Mucosa of gallbladder (tissue), 1 donor: ENCODE data around the gene LRRC4B. TPM values are rescaled to one million over a fixed set of nuclear protein-coding genes. Genes with fewer than 3 reads are reported as not detected.
A peak's percentile ranks its signal among the peaks of the same experiment; 100 is the strongest.
"Not testable (repeated sequence)": the region's sequence is repeated elsewhere in the genome, so short reads cannot be mapped to it uniquely, and the experiment has no call there.

Experiments
- DNase-seq: peaks from one replicate; pipeline ENCODE4 v3.0.0-alpha.2; 2020; ENCODE audit warnings: low spot score
- total RNA-seq: library from RNA; stranded (reverse); gene quantifications from one replicate; pipeline ENCODE4 v1.2.1, GENCODE V29; 2021
- donor health status: DM: no; HTN: no; CAD: no.

The LRRC4B gene
- total RNA-seq, 1 donor from 2014 or later = 3.5 TPM

DNA sequence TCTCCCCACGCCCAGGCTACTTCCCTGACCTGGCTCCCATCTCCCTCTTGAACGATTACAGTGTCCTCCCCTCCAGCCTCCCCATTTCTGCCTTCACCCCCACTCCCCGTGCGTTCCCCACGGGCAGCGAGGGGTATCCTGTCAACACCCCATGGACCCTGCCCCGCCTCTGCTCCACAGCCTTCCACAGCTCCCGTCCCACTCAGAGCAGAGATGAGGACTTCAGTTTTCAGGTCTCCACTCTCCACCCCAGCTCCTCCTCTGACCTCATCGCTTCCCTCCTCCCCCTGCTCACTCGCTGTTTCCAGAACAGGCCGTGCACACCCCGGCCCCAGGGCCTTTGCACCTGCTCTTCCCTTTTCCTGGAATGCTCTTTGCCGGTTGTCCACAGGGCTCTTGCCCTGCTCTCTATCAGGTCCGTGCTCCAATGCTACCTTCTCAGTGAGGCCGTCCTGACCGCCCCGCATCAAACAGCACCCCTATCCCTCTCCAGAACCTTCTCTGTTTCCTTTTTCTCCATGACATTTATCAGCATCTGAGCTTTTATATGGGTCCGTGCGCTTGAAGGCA, 15.0 kb downstream of the LRRC4B start:
- no peak for DNase-seq

DNA sequence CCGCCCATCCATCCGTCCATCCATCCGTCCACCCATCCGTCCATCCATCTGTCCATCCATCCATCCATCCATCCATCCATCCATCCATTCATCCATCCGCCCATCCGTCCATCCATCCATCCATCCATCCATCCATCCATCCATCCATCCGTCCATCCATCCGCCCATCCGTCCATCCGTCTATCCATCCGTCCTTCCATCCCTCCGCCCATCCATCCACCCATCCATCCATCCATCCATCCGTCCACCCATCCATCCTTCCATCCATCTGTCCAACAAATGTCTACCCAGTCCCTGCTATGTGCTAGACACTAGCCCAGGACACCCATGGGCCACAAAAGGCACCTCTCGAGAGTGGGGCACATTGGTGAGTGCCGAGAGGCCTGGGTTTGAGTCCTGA, 15.7 kb downstream of the LRRC4B start:
- DNase-seq = no peak

DNA sequence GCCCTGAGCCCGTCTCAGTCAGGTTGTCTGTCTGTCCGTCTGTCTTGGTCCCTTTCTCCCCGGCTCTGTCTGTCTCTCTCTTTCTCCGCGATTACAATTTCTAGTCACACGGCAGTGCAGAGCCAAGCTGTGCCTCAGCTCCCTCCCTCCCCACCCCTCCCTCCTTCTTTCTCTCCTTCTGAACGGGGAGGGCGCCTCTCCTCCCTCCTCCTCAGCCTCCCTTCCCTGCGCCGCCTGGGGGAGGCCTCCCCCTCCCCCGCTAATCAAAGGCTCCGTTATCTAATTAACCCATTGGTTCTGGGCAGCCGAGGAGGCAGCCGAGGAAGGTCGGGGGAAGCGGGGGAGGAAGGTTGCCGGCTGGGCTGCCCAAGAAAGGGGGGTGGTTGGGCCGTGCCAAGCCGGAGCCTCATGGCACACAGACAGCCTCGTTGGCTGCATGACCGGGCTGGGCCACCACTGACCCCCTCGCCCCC, 16.5 kb downstream of the LRRC4B start:
- no peak for DNase-seq

DNA sequence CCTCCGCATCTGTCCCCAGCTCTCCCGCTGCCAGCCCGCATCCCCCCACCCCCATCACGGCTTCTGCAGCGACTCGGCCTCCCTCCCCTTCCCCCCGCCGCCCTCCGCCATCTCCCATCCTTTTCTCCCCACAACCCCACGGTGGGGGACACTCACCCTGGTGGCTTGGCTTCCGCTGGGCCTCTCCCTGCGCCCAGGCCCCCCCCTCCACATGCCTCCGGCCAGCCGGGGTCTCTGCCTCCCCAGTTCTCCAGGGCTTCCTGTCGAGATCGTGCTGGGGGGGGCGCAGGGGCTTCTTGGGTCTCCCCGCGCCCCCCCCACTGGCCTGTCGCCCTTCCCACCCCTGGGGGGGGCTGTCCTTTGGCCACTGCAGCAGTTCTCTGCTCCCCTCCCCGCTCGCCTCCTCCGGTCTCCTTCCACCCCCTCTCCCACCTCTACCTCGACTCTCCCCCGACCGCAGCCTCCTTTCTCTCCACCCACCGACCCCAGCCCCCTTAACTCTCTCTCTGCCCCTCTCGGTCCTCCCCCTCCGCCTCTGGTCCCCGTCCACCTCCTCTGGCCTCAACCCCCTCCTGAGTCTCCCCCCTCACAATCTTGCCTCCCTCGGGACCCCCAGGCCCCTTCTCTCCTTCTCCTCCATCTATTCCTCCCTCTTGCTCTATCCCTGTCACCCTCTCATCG, 17.1 kb downstream of the LRRC4B start:
- no peak for DNase-seq

DNA sequence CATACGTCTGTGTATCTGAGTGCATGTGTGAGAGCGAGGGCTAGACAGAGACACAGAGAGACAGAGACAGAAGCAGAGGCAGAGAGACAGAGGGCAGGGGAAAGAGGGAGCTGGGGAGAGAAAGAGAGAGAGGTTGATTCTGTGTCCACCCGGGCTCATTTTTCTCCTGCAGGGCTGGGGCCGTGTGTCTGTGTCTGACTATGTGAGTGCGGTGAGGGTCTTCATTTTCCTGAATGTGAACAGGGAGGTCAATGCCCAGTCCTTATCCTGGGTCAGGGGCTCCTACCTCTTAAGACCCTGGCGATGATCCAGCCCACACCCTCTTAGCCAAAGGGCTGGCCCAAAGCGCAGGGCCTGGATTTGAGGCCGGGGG, 17.7 kb downstream of the LRRC4B start:
- no peak for DNase-seq

DNA sequence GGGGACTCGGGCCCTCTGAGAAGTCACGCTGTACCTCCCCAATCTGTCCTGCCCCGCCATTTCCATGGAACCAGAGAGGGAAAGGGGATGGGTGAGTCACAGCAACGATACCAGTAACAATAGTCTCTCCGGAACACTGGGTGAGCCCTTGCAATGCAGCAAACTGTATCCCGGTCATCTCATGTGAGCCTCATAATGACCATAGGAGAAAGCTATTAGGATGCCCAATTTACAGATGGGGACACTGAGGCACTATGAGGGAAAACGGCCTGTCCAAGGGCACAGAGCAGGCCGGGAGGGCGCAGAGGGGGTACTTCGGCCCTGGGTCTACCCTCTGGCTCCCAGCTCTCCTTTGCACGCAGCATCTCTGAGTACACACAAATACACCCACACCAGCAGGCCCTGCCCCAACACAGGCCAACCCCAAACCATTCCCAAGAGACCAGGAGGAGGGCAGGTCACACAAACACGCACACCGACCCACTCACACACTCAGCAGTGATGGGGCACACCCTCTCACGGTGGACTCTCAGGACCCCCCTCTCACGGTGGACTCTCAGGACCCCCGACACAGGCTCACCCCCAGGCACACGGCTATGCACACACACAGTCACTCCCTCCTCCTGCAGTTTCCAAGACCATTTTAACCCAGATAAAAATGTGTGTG, 18.2 kb downstream of the LRRC4B start:
- no peak for DNase-seq

DNA sequence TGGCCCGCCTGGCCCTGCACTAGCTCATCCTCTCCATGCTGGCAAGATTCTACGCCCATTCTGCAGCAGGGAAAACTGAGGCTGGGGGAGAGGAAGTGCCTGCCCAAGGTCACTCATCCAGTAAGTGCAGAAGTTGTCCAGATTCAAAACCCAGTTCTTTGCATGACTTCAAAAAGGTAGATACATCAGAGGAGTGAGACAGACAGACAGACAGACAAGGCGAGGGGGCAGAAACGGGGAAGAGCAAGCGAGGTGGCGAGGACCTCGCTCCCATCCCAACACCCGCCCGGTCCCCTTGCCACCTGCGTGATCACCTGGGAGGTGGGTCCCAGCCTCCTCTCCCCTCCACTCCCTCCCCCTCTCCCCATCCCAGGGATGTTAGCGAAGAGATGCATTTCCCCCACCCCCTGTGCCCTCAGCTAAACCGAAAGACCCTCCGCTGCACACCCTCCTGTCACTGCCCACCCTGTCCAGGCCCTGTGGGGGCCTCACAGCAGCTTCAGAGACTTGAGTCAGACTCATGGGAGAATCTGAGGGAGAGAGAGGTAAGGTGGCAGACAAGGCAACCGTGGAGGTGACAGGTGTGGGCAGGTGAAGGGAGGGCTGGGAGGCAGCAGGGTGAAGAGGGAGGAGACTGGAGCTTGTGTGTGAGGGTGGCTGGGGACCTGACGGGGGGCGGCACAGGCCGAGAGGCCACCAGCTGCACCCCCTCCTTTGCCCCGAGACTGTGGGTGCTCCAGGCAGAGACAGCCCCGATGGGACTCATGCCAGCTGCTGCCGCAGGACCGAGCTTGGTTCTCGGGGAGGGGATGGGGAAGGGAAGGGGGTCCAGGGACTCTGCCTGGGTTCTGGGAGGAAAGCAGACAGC, 18.9 kb downstream of the LRRC4B start:
- no peak for DNase-seq

DNA sequence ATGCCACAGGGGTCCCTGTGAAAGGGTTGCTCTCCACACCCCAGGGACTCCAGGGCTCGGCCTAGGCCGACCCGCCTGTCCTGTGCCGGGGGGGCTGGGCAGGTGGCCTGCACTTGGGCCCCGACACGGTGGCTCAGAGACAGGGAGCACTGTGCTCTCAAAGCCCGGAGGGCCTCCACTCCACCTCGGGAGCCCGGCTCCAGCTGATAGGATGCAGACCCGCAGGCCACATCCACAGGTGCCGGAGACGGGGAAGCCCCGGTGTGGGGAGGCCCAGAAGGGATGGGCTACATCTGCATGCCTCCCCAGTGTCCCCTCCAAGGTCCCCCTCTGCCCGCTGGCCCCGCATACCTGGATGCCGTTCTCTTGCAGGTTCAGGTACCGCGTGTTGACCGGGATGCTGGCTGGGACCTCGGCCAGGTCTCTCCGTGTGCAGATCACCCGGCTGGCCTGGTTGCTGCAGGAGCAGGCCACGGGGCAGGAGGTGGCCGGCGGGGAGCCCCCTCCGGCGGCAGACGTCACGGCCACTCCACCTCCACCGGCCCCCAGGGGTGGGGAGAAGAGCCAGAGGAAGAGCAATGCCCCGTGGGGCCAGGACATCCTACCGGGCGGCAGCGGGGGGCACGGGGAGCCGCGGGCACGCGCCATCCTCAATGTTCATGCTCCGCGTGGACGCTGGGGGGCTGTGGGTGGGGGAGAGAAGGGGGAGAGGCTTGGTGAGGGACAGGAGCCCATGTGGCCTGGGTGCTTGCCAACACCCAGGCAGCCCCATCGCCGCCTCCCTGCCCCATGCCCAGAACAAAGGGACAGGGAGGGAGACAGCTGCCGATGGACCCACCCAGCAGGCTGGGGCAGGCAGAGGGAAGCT, 19.8 kb downstream of the LRRC4B start:
- no peak for DNase-seq

DNA sequence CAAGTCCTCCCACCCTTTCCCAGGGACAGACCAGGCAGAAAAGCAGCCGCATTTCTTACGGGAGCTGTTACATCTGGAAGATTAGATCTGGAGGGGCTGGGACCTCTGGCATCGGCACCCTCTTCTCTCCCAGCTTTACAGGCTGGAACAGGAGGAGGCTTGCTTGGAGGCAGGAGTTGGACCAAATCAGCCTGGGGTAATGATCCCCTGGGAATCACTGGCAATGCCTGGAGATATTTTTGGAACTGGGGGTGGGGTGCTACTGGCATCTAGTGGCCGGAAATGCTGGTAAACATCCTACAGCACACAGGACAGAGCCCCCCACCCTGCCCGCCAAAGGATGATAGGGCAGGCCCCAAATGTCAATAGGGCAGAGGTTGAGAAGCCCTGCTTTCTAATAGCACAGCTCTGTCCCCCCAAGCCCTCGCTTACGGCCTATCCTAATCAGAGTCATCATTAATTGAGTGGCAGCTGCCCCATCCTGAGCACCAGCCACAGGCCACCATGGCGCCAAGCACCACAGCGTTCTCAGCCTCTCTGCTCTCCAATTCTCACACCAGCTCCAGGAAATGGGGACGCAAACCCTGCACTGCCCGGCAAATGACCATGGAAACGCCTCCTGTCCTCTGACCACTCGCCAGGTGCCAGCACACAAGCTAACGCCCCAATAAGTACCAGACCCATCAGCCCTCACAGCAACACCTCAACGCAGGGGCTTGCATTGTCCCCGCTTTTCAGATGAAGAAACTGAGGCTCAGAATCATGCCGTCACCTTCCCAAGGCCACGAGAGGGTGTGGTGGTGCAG, 20.6 kb downstream of the LRRC4B start:
- DNase-seq = no peak

DNA sequence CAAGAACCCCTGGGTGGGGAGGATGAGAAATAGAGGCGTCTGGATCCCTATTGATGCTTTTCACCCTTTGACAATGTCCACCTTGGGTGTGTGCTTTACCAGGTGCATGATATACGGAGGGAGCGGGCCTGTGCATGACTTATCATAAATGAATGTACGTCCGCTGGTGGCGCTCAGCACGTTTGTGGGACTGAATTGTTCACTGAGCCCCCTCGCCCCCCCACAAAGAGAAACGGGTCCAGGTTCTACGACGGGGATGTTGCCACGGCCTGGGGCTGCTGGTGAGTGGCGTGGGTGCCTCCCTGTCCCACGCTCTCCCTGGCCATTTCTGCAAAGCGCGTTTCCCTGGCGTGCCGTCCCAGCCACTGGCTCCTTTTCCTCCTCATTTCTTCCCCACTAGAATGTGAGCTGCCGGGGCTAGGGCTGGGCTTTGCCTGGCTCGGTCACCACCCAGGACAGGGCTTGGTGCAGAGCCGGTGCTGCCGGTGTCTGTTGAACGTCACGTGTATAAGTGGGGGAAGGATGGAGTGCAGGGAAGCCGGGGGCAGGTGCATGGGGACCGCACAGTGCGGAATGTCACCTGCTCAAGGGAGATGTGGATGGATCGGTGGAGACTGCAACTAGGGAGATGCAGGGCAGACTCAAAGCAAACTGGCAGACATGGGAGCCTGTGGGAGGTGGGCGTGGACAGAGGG, 21.6 kb downstream of the LRRC4B start:
- no peak for DNase-seq

DNA sequence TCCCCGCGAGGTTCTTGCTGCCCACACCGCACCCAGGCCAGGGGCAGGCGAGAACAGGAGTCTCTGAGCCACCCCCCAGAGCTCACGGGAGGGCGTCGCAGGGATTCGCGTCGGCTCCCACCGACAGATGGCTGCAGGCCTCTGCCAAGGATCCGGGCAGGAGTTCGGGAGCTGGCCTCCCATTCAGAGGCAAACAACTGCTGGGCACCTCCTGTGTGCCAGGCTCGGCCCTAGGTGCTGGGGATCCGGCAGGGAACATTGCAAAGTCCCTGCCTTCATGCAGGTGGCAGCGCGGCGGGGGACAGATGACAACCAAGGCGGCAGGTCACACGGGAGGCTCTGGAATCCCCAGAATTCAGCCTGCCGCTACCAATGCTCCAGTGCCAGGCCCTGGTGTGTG, 25.3 kb downstream of the LRRC4B start:
- DNase-seq = no peak

DNA sequence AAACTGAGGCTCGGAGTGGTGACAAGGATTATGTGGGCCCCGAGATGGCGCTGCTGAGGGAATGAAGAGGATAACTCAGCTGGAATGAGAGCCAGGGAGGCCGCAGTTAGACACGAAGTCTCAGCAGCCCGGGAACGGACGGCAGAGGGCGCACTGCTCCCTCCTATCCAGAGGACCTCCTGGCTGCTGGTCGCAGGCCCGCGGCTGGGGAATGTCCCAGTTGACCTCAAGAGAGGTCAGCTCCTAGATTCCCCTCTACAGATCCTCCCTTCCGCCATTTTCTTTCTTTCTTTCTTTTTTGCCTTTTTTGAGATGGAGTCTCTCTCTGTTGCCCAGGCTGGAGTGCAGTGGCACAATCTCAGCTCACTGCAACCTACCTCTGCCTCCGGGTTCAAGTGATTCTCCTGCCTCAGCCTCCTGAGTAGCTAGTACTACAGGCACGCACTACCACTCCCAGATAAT, 30.4 kb downstream of the LRRC4B start:
- peak; percentile 62 for DNase-seq

DNA sequence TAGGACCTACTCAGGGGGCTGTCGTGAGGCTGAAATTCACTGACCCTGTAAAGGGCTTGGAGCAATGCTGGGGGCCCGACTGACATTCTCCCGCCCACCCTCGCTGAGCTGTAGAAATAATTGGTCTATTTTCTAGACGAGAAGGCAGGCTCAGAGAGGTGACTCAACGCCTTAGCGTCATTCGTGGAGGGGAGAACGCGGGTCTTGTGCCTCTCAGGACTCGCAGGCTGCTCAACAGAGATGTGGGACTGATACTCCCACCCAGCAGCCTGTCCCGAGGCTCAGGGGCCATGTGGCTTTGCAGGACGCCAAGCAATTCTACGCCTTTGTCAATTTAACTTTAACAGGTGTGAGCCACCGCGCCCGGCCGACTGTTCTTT, 30.9 kb downstream of the LRRC4B start:
- DNase-seq = no peak

DNA sequence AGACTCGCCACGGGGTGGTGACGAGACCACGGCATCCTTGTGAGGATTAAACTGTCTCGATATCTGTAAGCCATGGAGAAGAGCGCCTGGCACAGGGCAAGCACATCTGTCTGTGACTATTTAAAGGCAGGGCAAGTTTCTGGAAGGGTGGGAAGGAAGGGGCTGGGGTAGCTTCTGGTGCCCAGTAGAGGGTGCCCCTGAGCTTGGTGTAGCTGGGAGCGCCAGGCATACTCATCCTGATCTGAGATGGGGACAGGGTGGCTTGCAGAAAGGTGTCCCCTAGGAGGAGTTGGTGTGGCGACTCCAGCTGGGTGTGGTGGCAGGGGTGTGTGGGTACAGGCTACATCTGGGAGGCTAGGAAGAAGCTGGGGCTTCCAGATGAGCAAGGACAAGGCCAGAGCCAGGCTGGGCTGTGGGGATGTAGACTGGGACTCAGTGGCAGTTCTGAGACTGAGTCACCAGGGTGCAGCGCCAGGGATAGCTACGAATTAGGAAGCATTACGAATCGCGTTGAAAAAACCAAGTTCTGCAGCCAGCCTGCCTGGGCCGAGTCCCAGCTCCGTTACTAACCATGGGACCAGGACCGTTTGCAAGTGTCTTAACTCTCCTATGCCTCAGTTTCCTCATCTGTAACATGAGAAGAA, 31.5 kb downstream of the LRRC4B start:
- DNase-seq = no peak

DNA sequence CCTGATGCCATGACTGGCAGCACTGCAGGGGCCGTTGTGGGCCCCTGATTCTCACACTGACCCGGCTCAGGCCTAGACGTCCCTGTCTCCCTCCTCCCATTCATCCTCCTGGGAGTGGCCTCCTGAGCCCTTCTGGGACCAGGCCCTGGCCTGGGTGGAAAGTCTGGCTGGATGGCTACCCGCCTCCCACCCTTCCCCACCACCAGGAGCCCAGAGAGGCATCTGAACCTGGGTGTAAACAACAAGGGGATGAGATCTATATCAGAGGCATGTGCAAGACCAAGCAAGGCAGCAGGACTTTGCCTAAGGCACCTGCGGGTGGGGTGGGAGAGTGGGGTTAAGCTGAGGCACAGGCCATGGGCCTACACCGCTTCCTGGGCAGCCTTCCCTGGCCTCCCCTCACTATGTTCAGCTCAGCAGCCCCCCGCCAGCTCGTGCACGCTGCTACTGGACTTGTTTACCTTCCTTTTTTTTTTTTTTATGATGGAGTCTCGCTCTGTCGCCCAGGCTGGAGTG, 32.5 kb downstream of the LRRC4B start:
- no peak for DNase-seq

DNA sequence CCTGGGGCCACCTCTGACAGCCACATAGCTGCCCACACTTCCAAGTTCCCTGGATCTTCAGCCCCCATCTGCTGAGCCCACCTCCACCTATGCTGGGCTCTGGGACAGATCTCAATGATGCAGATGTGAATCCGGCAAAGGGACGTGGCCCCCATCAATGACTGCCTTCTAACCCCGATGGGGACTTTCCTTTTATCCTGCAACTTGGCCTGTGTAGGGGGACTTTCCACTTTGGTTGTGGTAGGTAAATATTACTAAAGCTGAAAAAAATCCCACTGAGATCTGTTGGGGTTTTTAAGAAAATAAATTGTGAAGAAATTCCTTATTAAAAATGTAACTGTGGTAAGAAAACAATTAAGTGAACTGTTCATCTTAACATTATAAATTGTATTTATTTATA, 33.8 kb downstream of the LRRC4B start:
- DNase-seq = no peak

DNA sequence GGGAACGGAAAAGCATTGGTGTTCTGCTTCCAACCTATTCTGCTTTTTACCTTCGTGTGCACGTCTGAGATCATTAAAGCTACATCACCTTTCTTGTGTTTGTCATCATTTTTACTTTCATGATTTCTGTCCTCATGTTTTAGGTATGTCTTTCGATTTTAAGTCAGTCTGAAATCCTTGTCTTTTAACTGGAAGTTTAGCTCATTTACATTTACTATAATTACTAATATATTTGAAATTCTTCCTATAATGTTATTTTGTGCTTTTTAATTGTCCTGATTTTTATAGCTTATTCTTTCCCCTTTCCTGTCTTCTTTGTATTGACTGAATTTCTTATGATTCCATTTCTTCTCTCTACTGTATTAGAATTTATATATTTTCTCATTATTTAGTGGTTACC, 35.3 kb downstream of the LRRC4B start:
- no peak for DNase-seq

DNA sequence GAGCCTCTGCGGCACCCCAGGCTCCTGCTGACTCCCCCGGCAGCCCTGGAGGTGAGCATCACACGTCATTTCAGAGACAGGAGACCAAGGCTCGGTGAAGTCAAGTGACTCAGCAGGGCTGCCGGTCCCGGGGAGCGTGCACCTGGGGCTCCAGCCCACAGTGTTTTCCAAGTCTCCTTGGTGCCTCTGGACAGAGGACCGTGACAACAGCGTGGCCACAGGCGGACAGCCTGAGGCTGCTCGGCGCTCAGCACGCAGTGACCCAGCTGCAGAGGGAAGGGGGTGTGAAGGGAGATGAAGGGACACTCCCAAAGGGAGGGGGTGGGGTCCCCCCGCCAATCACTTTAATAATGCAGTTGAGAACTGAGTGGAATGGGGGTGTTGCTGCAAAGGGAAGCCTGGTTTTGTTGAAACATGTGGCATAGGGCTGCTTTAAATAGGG, 37.0 kb downstream of the LRRC4B start:
- no peak for DNase-seq

DNA sequence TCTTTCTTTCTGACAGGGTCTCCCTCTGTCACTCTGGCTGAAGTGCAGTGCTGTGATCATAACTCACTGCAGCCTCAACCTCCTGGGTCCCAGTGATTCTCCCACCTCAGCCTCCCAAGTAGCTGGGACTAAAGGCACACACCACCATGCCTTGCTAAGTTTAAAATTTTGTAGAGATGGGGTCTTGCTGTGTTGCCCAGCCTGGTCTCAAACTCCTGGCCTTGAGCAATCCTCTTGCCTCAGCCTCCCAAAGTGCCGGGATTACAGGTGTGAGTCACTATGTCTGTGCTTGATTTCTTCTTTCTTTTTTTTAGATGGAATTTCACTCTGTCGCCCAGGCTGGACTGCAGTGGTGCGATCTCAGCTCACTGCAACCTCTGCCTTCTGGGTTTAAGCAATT, 40.2 kb downstream of the LRRC4B start:
- DNase-seq = not testable (repeated sequence)
